ENCODE measurements around the gene RUFY4. TPM values are rescaled to one million over a fixed set of nuclear protein-coding genes. Genes with fewer than 3 reads are reported as not detected.

Gene RUFY4
- total RNA-seq, 1 experiment from 2014 or later, result 0.66 TPM

DNA sequence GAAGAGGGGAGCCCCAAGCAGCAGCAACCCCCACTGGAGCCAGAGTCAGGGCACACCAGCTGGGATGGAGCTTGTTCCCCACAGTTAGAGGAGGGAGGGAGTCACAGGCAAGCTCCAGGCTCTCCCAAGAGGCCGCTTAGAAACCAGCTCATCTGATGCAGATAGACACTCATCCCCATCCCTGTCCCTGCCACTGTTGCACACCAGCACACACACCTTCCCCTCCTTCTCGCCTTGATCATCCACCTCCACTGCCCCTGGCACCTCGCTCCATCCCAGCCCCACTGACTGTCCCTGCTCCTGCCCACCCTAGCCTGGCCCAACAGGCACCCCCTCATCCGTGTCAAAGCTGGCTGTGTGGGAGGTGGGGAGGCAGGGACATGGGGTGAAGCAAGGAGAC, 1.5 kb upstream of the RUFY4 start:
- no peaks in the 10 kb centered on the region for H3K79me1 ChIP-seq (ENCODE audit: insufficient read depth, low read depth, low read length, poor library complexity, severe bottlenecking)
- no peaks in the 10 kb centered on the region for H3K4me1 ChIP-seq (ENCODE audit: insufficient read depth, low read length)
- H4K91ac ChIP-seq (ENCODE audit: insufficient read length, low read depth, low read length), result no peak overlapping the region
- Mint-ChIP-seq H3K9me3 (no peaks in the 10 kb centered on the region), H3K27ac (no peak overlapping the region), H3K27me3 (ENCODE audit: low read depth) (peaks cover 48% of the 10 kb centered on the region), H3K4me3 (no peak overlapping the region), H3K4me1 (peaks cover 8 to 22% of the 10 kb centered on the region in 2 experiments), H3K36me3 (ENCODE audit: insufficient read depth in 1 of 3, low read depth in 3 of 3) (no peaks in the 10 kb centered on the region; a peak in 1 of 7 replicates)
- H3K79me2 ChIP-seq (ENCODE audit: insufficient read depth, low read length), result no peaks in the 10 kb centered on the region
- H2BK120ac ChIP-seq (ENCODE audit: low read depth, low read length, poor library complexity, severe bottlenecking), result no peak overlapping the region
- no peak overlapping the region for H2AK5ac ChIP-seq (ENCODE audit: insufficient read length, low read length)
- no peak overlapping the region for H2BK15ac ChIP-seq (ENCODE audit: low read depth, low read length)
- H3K27me3 ChIP-seq (ENCODE audit: insufficient read depth, low read length), result no peaks in the 10 kb centered on the region; the same call in 1 of the 2 replicates
- DNase-seq, result peak; percentile 21
- no peaks in the 10 kb centered on the region for H4K20me1 ChIP-seq (ENCODE audit: control insufficient read depth, insufficient read depth, insufficient read length)
- H3K27ac ChIP-seq (ENCODE audit: insufficient read length, low read depth, low read length), result no peak overlapping the region
- H3K9ac ChIP-seq (ENCODE audit: extremely low read depth, insufficient read length, low read length), result no peak overlapping the region
- H2AFZ ChIP-seq (ENCODE audit: low read length), result no peak overlapping the region
- peak overlapping the region; percentile 34 for H3K18ac ChIP-seq (ENCODE audit: insufficient read length, low read depth, low read length)
- peak overlapping the region; percentile 38; the same call in 1 of the 2 replicates for H3K14ac ChIP-seq (ENCODE audit: insufficient read depth, low read length)
- H3K4ac ChIP-seq (ENCODE audit: low read depth, low read length), result no peak overlapping the region
- no peak overlapping the region for H2BK5ac ChIP-seq (ENCODE audit: insufficient read length, low read length)
- no peak overlapping the region for H2BK20ac ChIP-seq (ENCODE audit: low read depth, low read length, poor library complexity, severe bottlenecking)
- no peak overlapping the region for H4K8ac ChIP-seq (replicated peaks; ENCODE audit: insufficient read length, low read depth, low read length)
- H2BK12ac ChIP-seq (ENCODE audit: insufficient read length, low read depth, low read length), result no peak overlapping the region
- WGBS (ENCODE audit: extremely low coverage, insufficient read length, low lambda C conversion rate), result no CpG with 5 or more reads among the region's 4 CpGs
- H3K23me2 ChIP-seq (ENCODE audit: insufficient read length, low read depth, low read length, poor library complexity, severe bottlenecking), result no peaks in the 10 kb centered on the region
- no peak overlapping the region for H3K23ac ChIP-seq (ENCODE audit: insufficient read length, low read depth, low read length)
- no peaks in the 10 kb centered on the region for H3K9me3 ChIP-seq (ENCODE audit: control insufficient read depth, low read depth, low read length)
- no peak overlapping the region for H3K56ac ChIP-seq (ENCODE audit: insufficient read length, low read depth, low read length)
- H3T11ph ChIP-seq (ENCODE audit: low read length), result no peak overlapping the region
- H4K5ac ChIP-seq (ENCODE audit: insufficient read length, low read depth, low read length), result no peak overlapping the region
- no peak overlapping the region for H3K4me2 ChIP-seq (ENCODE audit: insufficient read depth, insufficient read length, low read length)
- TF ChIP-seq CTCF (conservative IDR thresholded peaks at IDR 0.05), result no peak

Data from H9 (cell line).